Ishikawa (cell line): ENCODE measurements around the gene CELA3A.

Source experiments
- CREB1 ChIP-seq: IDR thresholded peaks from 2 replicates; pipeline ENCODE4 v1.6.1; 2012; ENCODE audit warnings: low read depth
- EP300 ChIP-seq: IDR thresholded peaks from 2 replicates; pipeline ENCODE4 v1.6.1; 2012; ENCODE audit warnings: borderline replicate concordance
- FOXM1 ChIP-seq: IDR thresholded peaks from 2 replicates; pipeline ENCODE4 v1.6.1; 2012; ENCODE audit warnings: low read depth, borderline replicate concordance
- NFIC ChIP-seq: IDR thresholded peaks from 2 replicates; pipeline ENCODE4 v1.6.1; 2012
- RAD21 ChIP-seq: IDR thresholded peaks from 2 replicates; pipeline ENCODE4 v1.6.1; 2012; ENCODE audit warnings: low read depth
- TCF12 ChIP-seq: IDR thresholded peaks from 2 replicates; pipeline ENCODE4 v1.6.1; 2012; ENCODE audit warnings: low read depth
- TEAD4 ChIP-seq: IDR thresholded peaks from 2 replicates; pipeline ENCODE4 v1.6.1; 2012
- ZBTB7A ChIP-seq: IDR thresholded peaks from 2 replicates; pipeline ENCODE4 v1.6.1; 2012; ENCODE audit warnings: low read depth
- TF ChIP-seq, protein P1 (sequence below): IDR thresholded peaks from 2 replicates; pipeline ENCODE4 v1.6.1; 2012; ENCODE audit warnings: low read depth, mild to moderate bottlenecking
- TF ChIP-seq, protein P2 (sequence below): IDR thresholded peaks from 2 replicates; pipeline ENCODE4 v1.6.1; 2012
- TF ChIP-seq, protein P3 (sequence below): IDR thresholded peaks from 2 replicates; pipeline ENCODE4 v1.6.1; 2012

DNA sequence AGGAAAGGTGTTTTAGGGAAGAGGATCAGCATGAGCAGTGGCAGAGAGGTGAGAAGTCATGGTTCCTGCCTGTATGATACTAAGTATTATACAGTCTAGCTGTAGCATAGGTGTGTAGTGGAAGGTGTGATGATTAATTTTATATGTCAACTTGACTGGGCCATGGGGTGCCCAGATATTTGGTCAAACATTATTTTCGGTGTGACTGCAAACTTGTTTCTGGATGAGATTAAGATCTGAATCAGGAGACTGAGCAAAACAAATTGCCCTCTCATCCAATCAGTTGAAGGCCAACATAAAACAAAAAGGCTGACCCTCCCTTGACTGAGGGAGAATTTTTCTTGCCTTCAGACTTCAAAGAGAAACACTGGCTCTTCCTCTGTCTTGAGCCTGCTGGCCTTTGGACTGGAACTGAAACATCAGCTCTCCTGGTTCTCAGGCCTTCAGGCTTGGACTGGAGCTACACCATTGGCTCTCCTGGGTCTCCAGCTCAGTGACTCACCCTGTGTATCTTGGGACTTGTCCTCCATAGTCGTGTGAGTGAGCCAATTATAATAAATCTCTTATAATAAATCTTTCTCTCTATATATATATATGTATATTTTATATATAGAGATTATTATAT, 44.3 kb downstream of the CELA3A start:
- TF ChIP-seq EP300 = no peak
- TF ChIP-seq, protein P1, sequence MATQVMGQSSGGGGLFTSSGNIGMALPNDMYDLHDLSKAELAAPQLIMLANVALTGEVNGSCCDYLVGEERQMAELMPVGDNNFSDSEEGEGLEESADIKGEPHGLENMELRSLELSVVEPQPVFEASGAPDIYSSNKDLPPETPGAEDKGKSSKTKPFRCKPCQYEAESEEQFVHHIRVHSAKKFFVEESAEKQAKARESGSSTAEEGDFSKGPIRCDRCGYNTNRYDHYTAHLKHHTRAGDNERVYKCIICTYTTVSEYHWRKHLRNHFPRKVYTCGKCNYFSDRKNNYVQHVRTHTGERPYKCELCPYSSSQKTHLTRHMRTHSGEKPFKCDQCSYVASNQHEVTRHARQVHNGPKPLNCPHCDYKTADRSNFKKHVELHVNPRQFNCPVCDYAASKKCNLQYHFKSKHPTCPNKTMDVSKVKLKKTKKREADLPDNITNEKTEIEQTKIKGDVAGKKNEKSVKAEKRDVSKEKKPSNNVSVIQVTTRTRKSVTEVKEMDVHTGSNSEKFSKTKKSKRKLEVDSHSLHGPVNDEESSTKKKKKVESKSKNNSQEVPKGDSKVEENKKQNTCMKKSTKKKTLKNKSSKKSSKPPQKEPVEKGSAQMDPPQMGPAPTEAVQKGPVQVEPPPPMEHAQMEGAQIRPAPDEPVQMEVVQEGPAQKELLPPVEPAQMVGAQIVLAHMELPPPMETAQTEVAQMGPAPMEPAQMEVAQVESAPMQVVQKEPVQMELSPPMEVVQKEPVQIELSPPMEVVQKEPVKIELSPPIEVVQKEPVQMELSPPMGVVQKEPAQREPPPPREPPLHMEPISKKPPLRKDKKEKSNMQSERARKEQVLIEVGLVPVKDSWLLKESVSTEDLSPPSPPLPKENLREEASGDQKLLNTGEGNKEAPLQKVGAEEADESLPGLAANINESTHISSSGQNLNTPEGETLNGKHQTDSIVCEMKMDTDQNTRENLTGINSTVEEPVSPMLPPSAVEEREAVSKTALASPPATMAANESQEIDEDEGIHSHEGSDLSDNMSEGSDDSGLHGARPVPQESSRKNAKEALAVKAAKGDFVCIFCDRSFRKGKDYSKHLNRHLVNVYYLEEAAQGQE = no peak
- TF ChIP-seq, protein P2, sequence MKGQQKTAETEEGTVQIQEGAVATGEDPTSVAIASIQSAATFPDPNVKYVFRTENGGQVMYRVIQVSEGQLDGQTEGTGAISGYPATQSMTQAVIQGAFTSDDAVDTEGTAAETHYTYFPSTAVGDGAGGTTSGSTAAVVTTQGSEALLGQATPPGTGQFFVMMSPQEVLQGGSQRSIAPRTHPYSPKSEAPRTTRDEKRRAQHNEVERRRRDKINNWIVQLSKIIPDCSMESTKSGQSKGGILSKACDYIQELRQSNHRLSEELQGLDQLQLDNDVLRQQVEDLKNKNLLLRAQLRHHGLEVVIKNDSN = no peak
- TF ChIP-seq RAD21 = no peak
- no peak for TF ChIP-seq FOXM1
- TF ChIP-seq, protein P3, sequence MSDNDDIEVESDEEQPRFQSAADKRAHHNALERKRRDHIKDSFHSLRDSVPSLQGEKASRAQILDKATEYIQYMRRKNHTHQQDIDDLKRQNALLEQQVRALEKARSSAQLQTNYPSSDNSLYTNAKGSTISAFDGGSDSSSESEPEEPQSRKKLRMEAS = no peak
- TF ChIP-seq TCF12 = no peak
- no peak for TF ChIP-seq CREB1
- no peak for TF ChIP-seq ZBTB7A
- TF ChIP-seq NFIC = no peak
- no peak for TF ChIP-seq TEAD4
